Smooth muscle cell (in vitro differentiated cells): ENCODE data around the gene RBMS3. TPM values are rescaled to one million over a fixed set of nuclear protein-coding genes. Genes with fewer than 3 reads are reported as not detected.

Experiments
- DNase-seq: peaks from one replicate; lab custom pipeline; 2025; ENCODE audit not compliant: unreplicated experiment; lab: John Stamatoyannopoulos, UW
- H2AFZ ChIP-seq: fragments of 200-600 bp; sonication (generic); 2 replicates; pipeline ENCODE4 v1.6.0; 2016; ENCODE audit warnings: antibody characterized with exemption, low read depth, mild to moderate bottlenecking
- H3F3A ChIP-seq: fragments of 200-600 bp; sonication (generic); 2 replicates; pipeline ENCODE4 v1.6.0; 2017; ENCODE audit warnings: antibody characterized with exemption, low read depth
- H3K27ac ChIP-seq: fragments of 200-600 bp; sonication (generic); 2 replicates; pipeline ENCODE4 v1.5.1; 2016; ENCODE audit warnings: low read depth, mild to moderate bottlenecking
- H3K27me3 ChIP-seq: fragments of 200-600 bp; sonication (generic); 2 replicates; pipeline ENCODE4 v1.6.1; 2016; ENCODE audit warnings: low read depth, mild to moderate bottlenecking
- H3K36me3 ChIP-seq: fragments of 200-600 bp; sonication (generic); 2 replicates; pipeline ENCODE4 v1.5.1; 2016; ENCODE audit warnings: low read depth
- H3K4me1 ChIP-seq: fragments of 200-600 bp; sonication (generic); 2 replicates; pipeline ENCODE4 v1.5.1; 2016; ENCODE audit warnings: low read depth
- H3K4me2 ChIP-seq: fragments of 200-600 bp; sonication (generic); 2 replicates; pipeline ENCODE4 v1.6.0; 2016; ENCODE audit warnings: mild to moderate bottlenecking
- H3K4me3 ChIP-seq: fragments of 200-600 bp; sonication (generic); 2 replicates; pipeline ENCODE4 v1.5.1; 2016; ENCODE audit warnings: mild to moderate bottlenecking
- H3K79me2 ChIP-seq: fragments of 200-600 bp; sonication (generic); 2 replicates; pipeline ENCODE4 v1.6.0; 2016; ENCODE audit warnings: low read depth, mild to moderate bottlenecking
- H3K9ac ChIP-seq: fragments of 200-600 bp; sonication (generic); 2 replicates; pipeline ENCODE4 v1.6.0; 2016; ENCODE audit warnings: low read depth
- H3K9me3 ChIP-seq: fragments of 200-600 bp; sonication (generic); replicated peaks from 2 replicates; pipeline ENCODE4 v1.5.1; 2016; ENCODE audit warnings: low read depth
- H4K20me1 ChIP-seq: fragments of 200-600 bp; sonication (generic); 2 replicates; pipeline ENCODE4 v1.6.0; 2016; ENCODE audit warnings: low read depth
- CTCF ChIP-seq: fragments of 200-600 bp; sonication (generic); IDR thresholded peaks from 2 replicates; pipeline ENCODE4 v1.5.1; 2017; ENCODE audit warnings: borderline replicate concordance, mild to moderate bottlenecking, antibody characterized with exemption; ENCODE audit not compliant: insufficient read depth, poor library complexity, severe bottlenecking
- WGBS: methylation state at CpG from one replicate; pipeline ENCODE4 v1.1.7; 2016; ENCODE audit warnings: low lambda C conversion rate; 5-methylcytosine and 5-hydroxymethylcytosine counted together
- polyA plus RNA-seq: library from polyadenylated mRNA; unstranded; fragments of >200 nt; fragmentation: Nextera tagmentation; extraction: Ambion mirVana; gene quantifications from 2 replicates; pipeline ENCODE4 v1.2.1, GENCODE V29; 2016
- total RNA-seq: library from RNA; depleted of rRNA; stranded (reverse); fragments of >200 nt; gene quantifications from 2 replicates; pipeline ENCODE4 v1.2.3, GENCODE V29; 2014

Gene RBMS3
- total and polyA plus RNA-seq, 2 experiments from 2014 or later, result 42.9 to 50.6 TPM

- no peaks in the 10 kb centered on the region for H3K27me3 ChIP-seq
- no peak for DNase-seq
- H4K20me1 ChIP-seq, result no peaks in the 10 kb centered on the region
- no peaks in the 10 kb centered on the region for H3K4me1 ChIP-seq
- no peaks in the 10 kb centered on the region for H3K36me3 ChIP-seq
- H3K9me3 ChIP-seq, result no peaks in the 10 kb centered on the region
- H3K27ac ChIP-seq, result peak overlapping the region; percentile 59
- H2AFZ ChIP-seq, result no peak overlapping the region
- H3K4me2 ChIP-seq, result no peak overlapping the region
- no peaks in the 10 kb centered on the region for H3K79me2 ChIP-seq
- no peak overlapping the region for H3K4me3 ChIP-seq
- WGBS, result 23% methylated on average over 2 of the region's 2 CpGs
- no peaks in the 10 kb centered on the region for H3F3A ChIP-seq
- TF ChIP-seq CTCF, result no peak
- H3K9ac ChIP-seq, result no peak overlapping the region
Observed at GRCh38 chr3:29926378-29926777, 645.5 kb downstream of the RBMS3 start.

- Histone ChIP-seq H3K9ac (no peak overlapping the region), H3K36me3 (no peaks in the 10 kb centered on the region), H3K4me1 (no peaks in the 10 kb centered on the region), H3K79me2 (no peaks in the 10 kb centered on the region), H3K27ac (no peak overlapping the region), H3K27me3 (no peaks in the 10 kb centered on the region), H3K4me2 (no peak overlapping the region), H2AFZ (no peak overlapping the region), H3K4me3 (no peak overlapping the region), H4K20me1 (no peaks in the 10 kb centered on the region), H3F3A (no peaks in the 10 kb centered on the region), H3K9me3 (no peaks in the 10 kb centered on the region)
- no peak for TF ChIP-seq CTCF
- 88% methylated on average over 2 of the region's 2 CpGs for WGBS
- DNase-seq, result no peak
Observed at GRCh38 chr3:29932696-29933325, 651.9 kb downstream of the RBMS3 start.

- Histone ChIP-seq H3K27me3 (no peaks in the 10 kb centered on the region), H3K36me3 (no peaks in the 10 kb centered on the region), H3K9me3 (no peaks in the 10 kb centered on the region), H3K9ac (no peak overlapping the region), H3K4me2 (no peak overlapping the region), H3K79me2 (no peaks in the 10 kb centered on the region), H2AFZ (no peak overlapping the region), H4K20me1 (no peaks in the 10 kb centered on the region), H3F3A (no peaks in the 10 kb centered on the region), H3K4me3 (no peak overlapping the region), H3K27ac (no peak overlapping the region), H3K4me1 (no peaks in the 10 kb centered on the region)
- no peak for TF ChIP-seq CTCF
- 46% methylated on average over 3 of the region's 3 CpGs for WGBS
- no peak for DNase-seq
Observed at GRCh38 chr3:29933802-29934490, 653.1 kb downstream of the RBMS3 start.
